Stimulated activated CD4-positive, alpha-beta T cell treated with anti-CD3 and anti-CD28 coated beads, Interleukin-1b, Interleukin-23, amount 100 ng/mL, for 48 hours (primary cell): ENCODE data around the gene TTC4.
A peak's percentile ranks its signal among the peaks of the same experiment; 100 is the strongest.

Source experiments
- DNase-seq: peaks from one replicate; pipeline ENCODE4 v3.0.0-alpha.2; 2020

The TTC4 gene, protein sequence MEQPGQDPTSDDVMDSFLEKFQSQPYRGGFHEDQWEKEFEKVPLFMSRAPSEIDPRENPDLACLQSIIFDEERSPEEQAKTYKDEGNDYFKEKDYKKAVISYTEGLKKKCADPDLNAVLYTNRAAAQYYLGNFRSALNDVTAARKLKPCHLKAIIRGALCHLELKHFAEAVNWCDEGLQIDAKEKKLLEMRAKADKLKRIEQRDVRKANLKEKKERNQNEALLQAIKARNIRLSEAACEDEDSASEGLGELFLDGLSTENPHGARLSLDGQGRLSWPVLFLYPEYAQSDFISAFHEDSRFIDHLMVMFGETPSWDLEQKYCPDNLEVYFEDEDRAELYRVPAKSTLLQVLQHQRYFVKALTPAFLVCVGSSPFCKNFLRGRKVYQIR

DNA sequence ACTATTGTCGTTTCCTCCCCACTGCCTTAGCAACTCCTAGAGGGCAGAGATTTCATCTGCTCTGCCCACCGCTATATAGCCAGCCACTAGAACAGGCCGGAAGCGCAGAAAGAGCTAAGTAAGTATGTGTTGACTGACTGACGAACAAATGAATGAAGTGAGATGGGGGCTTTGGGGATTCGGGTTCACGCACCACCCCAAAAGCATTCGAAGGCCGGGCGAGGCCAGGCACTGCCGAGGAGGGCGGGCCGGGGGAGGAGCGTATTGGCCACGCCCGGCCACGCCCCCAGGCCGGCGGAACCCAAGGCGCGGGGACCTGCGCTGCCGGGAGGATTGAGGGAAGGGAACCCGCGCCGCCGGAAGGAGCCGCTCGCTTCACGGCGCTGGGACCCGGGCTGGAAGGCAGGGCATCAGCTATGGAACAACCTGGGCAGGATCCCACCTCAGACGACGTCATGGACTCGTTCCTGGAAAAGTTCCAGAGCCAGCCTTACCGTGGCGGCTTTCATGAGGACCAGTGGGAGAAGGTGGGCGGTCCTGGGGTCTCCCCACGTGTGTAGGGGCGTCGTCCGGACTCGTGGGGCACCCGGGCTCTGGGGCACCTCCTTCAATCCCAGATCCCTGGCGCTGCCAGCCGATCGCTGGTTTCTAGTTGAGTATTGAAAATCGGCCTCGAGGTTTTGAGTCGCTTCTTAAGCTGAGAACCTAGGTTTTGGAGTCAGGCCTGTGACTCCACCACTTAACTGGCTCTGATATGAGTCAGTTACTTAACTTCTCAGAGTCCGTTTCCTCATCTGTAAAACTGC, at the start of gene TTC4:
TSS of gene TTC4 (plus strand) at position 369 of the 806 bp plus-strand sequence. CDS start at position 417, 48 bp downstream.
- DNase-seq, result peak; percentile 87

DNA sequence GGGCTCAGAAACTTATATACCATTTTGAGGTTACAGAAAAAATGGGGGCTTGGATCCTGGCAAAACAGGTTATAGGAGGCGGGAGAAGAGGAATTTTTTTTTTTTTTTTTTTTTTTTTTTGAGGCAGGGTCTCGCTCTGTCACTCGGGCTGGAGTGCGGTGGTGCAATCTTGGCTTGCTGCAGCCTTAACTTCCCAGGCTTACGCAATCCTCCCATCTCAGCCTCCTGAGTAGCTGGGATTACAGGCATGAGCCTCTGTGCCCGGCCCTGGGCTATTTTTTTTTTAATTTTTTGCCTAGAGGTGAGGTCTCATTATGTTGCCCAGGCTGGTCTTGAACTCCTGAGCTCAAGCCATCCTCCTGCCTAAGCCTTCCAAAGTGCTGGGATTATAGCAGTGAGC, 49.3 kb upstream of the TTC4 start:
- no peak for DNase-seq

DNA sequence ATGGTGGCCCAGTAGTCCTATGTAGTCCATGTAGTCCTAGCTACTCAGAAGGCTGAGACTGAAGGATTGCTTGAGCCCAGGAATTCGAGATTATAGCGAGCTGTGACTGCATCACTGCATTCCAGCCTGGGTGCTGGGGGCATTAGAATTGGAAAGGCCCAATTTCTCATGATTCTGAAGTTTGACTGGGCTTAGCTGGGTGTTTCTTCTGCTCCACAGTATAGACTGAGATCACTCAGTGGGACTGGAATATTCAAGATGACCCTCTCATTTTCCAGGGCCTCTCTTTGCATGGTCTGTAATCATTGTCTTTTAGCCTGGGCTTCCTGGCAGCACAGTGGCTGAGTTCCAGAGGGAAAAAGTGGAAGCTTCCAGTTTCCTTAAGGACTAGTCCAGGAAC, 47.9 kb upstream of the TTC4 start:
- no peak for DNase-seq

DNA sequence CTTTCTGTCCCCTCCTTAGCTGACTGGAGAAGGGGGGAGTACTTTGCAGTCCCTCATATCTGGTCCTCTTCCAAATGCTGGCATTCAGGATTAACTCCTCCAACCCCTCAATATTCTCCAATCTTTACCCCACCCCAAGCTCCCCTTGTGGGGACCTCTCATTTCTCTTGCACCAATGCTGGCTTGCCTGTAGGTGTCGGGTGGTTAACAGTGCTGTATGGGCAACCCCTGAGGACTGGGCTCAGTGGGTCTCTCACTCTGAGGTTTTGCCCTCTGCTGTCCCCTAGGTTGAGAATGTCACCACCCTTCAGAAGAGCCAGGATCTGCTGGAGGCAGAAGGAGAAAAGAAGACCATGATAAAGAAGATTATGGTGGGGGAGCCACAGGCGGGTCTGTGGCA, 47.1 kb upstream of the TTC4 start:
- no peak for DNase-seq

DNA sequence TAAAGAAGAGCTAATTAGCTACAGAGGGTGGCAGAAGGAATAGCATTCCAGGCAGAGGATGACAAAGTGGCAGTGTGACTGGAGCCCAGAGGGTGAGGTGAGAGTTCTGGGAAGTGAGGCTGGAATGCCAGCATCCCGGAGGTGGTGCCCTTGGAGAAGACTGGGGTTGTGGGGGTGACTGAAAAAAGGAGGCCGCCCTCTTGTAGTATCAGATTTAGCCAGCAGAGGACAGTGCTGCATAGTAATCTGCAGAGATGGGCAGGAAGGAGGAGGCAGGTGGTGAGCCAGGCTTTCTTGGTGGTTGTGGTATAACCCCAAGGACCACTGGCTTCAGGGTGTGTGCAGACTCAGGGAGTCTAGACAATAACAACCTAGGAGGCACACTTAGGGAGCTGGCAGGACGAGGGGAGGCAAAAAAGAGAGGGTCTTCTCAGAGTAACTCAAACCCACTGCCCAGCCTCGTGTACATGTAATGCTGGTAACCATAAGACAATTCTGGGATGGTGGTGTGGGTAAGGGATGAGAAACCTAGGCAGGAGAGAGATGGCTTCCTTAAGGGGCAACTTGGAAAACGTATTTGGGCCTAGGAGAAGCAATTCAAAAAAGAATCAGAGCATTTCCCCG, 43.6 kb upstream of the TTC4 start:
- DNase-seq, result peak; percentile 68

DNA sequence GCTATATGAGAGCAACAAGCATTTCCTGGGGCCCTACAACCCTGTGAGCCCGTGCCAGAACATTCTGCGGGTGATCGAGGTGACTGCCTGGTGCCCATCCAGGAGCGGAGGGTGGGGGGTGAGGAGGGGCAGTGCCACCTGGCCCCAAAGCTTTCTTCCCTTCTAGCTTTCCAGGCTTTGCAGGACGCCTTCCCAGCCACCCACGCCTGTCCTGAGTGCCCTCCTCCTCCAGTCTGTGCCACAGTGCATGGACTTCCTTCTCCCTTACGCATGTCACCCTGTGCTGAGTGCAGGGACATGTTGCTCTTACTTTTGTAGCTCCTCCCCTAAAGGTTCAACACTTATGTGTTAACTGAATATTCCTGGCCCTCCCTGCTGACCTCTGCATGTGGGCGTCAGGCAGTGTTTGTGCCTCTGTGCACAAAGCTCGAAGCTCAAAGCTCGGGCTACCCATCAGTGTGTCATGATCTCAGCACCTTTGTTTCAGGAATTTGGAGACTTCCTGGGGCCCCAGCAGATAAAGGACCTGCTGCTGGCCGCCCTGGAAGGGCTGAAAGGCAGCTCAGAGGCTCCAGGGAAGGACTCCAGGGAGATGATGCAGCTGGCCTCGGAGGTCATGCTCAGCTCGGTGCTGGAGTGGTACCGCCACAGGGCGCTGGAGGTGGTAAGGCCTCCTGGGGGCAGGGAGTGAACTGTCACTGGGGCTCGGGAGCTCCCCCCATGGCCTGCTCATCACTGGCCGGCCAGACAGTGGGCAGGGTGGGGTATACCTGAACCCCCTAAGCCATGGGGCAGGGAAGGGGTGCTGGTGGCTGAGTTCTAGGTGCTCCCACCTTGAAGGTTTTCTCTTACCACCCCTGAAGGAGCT, 36.7 kb upstream of the TTC4 start:
- DNase-seq, result no peak

DNA sequence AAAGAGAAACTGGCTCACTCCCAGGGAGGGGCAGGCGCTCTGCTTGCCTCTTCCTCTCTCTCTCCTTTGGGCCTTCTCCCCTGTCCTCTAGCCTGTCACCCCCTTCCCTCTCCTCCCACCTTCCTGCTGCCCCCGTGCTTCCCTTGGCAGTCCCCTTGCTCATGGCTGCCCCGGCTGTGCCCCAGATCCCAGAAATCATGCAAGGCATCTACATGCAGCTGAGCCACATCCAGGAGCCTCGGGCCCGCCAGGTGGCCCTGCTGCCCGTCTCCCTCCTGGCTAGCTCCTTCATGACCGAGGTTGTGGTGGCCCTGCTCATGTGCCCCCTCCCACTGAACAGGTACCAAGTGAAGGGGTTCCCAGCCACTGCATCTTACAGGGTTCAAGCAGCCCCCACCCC, 36.0 kb upstream of the TTC4 start:
- DNase-seq, result no peak

- DNase-seq, result no peak
These were observed 35.3 kb upstream of the TTC4 start for GRCh38 chr1:54680387-54680786.

- DNase-seq, result no peak
These were observed 34.3 kb upstream of the TTC4 start for GRCh38 chr1:54681358-54681757.

- DNase-seq, result no peak
These were observed 32.2 kb upstream of the TTC4 start for GRCh38 chr1:54683453-54683852.

DNA sequence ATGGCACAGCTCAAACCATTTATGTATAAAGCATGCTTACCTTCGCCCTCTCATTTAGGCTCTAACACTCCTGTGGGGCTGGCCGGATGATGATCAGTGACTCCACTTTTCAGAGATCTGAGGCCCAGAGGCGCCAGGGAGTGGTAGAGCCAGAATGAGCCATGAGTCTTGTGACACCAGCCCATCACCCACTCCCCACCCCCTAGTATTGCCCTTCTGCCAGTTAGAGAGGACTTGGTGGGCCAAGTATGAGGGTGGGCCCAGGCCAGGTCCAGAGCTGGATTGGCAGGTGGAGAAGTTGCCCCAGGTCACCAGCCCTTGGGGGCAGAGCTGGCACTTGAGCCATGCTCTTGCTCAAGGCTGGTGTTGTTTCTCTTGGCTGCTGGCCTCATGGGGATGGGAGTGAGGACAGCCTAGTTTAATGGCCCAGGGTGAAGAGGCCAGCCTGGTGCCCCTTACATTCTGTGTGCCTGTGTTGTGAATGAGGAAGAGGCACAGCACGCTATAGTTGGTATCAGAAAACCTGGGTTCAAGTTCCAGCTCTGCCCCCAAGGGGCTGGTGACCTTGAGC, 30.2 kb upstream of the TTC4 start:
- no peak for DNase-seq

DNA sequence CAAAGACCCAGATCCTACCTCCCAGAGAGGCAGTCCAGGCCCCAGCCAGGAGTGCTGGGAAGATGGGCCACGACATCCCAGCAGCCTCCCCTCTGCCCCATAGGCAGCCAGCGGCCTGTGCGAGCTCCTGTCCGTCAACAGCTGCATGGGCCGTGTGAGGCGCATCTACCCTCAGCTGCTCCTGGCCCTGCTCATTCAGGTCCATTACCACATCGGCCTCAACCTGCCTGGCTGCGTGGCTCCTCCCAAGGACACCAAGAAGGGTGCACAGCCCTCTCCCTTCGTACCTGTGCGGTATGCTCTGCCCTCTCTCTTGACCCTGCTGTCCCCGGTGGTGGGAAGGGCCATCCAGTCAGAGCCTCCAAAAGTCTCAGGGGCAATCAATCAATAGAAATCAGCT, 29.5 kb upstream of the TTC4 start:
- DNase-seq, result no peak

GRCh38 chr1:54694771-54695170, 20.9 kb upstream of the TTC4 start:
- no peak for DNase-seq

DNA sequence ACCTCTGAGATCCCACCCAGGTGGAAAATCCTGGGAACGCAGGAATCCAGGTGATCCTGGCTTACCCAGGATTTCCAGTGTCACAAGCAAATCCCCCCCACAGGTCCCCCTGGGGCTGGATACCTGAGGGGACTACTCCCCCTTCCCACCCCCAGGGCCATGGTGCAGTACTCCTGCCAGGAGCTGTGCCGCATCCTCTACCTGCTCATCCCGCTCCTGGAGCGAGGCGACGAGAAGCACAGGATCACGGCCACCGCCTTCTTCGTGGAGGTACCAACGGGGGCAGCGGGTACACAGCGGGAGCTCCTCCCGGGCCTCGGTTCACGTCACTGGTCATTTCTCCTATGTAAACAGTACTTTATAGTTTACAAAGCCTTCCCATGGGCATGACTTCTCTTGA, 20.4 kb upstream of the TTC4 start:
- DNase-seq, result no peak

DNA sequence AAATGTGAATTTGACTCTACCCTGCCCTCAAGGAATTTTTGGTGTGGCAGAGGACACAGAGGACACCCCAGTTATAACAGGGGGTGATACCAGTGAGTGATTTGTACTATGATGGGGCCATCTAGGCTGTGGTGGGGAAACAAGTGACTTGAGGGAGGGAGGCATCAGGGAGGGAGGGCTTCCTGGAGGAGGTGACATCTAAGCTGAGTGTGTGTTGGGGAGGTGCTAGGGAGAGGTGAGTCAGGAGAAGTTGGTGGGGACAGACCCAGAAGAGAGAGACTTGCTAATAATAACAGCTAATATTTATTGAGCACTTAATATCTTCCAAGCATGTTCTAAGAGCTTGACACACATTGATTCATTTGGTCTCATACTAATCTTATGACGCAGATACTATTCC, 19.9 kb upstream of the TTC4 start:
- no peak for DNase-seq

- no peak for DNase-seq
These were observed 19.4 kb upstream of the TTC4 start for GRCh38 chr1:54696262-54696661.

DNA sequence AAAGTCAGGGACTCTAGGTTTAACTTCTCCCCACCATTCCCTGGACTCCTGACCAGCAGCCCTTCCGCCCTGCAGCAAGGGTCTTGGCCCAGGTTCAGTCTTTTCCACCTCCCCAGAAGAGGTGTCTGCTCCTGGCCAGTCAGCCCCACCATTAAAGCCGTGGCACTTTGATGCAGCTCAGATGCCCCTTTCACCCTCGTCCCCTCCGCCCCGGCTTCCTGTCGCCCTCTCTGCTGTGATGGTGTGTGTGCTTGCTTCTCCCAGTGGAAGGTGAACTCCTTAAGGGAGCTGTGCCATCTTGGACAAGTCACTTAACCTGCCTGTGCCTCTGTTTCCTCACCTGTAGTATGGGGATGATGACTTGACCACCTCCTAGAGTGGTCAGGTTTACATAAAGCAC, 17.8 kb upstream of the TTC4 start:
- no peak for DNase-seq

DNA sequence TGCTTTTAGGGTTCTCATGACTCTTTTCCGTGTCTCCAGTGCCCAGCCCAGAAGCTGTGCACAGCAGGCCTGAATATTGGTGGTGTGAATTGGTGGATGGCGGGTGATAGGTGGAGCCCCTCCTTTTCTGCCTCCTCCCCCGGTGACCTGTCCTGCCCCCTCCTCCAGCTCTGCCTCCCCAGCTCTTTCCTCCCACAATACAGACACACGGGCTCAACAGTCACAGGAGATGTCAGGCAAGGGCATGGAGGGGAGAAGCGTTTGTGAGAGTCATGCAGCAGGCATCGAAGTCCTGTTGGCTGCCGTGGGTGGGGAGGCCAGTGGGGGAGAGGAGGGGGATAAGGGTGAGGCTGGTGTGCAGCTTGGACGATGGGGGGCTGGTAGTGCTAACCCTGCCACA, 17.3 kb upstream of the TTC4 start:
- no peak for DNase-seq

DNA sequence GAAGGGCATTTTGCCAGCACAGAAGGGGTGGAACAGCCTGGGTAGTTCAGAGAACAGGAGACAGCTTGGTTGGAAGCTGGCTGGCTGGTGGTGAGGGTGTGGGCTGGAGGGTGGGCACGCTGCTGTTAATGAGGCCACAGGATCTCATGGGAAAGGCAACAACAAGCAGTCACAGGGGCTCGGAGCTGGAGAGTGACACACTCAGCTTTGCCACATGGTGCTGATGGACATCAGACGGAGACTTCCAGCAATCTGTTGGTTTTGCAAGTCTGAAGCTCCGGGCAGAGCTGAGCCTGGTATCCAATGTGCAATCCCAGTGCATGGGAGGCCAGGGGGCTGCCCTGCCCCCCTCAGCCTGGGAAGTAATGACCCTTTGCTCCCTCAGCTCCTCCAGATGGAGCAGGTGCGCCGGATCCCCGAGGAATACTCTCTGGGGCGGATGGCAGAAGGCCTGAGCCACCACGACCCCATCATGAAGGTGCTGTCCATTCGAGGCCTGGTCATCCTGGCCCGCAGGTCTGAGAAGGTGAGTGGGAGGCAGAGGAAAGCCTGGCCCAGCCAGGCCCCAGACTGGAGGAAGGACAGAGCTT, 15.6 kb upstream of the TTC4 start:
- DNase-seq, result no peak

DNA sequence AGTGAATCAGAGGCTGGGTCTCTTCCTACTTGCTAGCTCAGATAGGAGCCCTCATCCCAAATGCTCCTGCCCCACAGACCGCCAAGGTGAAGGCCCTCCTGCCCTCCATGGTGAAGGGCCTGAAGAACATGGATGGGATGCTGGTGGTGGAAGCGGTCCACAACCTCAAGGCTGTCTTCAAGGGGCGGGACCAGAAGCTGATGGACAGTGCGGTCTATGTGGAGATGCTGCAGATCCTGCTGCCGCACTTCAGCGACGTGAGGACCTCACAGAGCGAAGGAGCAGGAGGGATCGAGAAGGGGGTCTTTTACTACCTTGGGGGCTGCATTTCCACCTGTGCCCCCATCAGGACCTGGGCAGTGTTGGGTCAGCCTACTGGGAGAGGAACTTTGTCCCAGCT, 14.6 kb upstream of the TTC4 start:
- DNase-seq, result no peak

- no peak for DNase-seq
These were observed 13.7 kb upstream of the TTC4 start for GRCh38 chr1:54701996-54702395.

GRCh38 chr1:54703471-54703870, 12.2 kb upstream of the TTC4 start:
- no peak for DNase-seq
